HepG2 (cell line): ENCODE results near the gene VPS26A. TPM values are rescaled to one million over a fixed set of nuclear protein-coding genes. Genes with fewer than 3 reads are reported as not detected.

ENCODE experiments used
- ATAC-seq: fragments of 200-7000 bp; cut with Tn5 transposase; 3 replicates; pipeline ENCODE4 v1.9.1; 2020; ENCODE audit warnings: mild to moderate bottlenecking, moderate library complexity
- BruUV-seq: library from RNA; stranded (reverse); fragments of 400-500 nt; replicated peaks from 2 replicates; lab custom pipeline; 2021; lab: Mats Ljungman, UMichigan
- CTCF ChIA-PET: fragments of 300-600 bp; formaldehyde crosslinking; extraction: SDS; loops from one replicate; lab custom pipeline; 2021; ENCODE audit warnings: low total read pairs, inconsistent platforms, low intra/inter-chr PET ratio; lab: Yijun Ruan, JAX
- POLR2A ChIA-PET: fragments of 350-600 bp; sonication (Branson Sonifier 250); formaldehyde crosslinking; loops from one replicate; lab custom pipeline; 2020; ENCODE audit warnings: antibody characterized with exemption, inconsistent platforms; lab: Yijun Ruan, JAX
- DNase-seq: peaks from one replicate; pipeline ENCODE4 v3.0.0-alpha.2; 2015; ENCODE audit warnings: low spot score
- FAIRE-seq: peaks from 3 replicates; lab custom pipeline; 2011; peaks lifted over from hg19 to GRCh38; lab: Jason Lieb, UNC
- H2AFZ ChIP-seq: one replicate; pipeline ENCODE4 v1.6.1; 2011; ENCODE audit warnings: low read length, inconsistent platforms
- H3K27ac ChIP-seq: fragments of 300-600 bp; 3 replicates; pipeline ENCODE4 v1.8.0; 2011; ENCODE audit warnings: mixed run types, mild to moderate bottlenecking, mixed read lengths, low read length, inconsistent platforms; ENCODE audit not compliant: insufficient read depth; ENCODE audit errors: extremely low read length
- H3K27me3 ChIP-seq, 2 experiments: fragments of 200-600 bp in 1 of 2; 2 replicates in 1 of 2; 3 replicates in 1 of 2; pipeline versions ENCODE4 v1.6.0 to v1.8.0; 2011; ENCODE audit warnings: low read length in 2 of 2, mild to moderate bottlenecking in 2 of 2, moderate library complexity in 2 of 2, inconsistent platforms in 1 of 2; ENCODE audit not compliant: insufficient read depth in 2 of 2, control insufficient read depth in 1 of 2
- H3K36me3 ChIP-seq, 2 experiments: fragments of 200-600 bp in 1 of 2; replicated peaks in 1 of 2; 2 replicates in 1 of 2; 3 replicates in 1 of 2; pipeline versions ENCODE4 v1.5.1 to v1.8.0; 2011; ENCODE audit warnings: low read length in 2 of 2, inconsistent platforms in 1 of 2; ENCODE audit not compliant: insufficient read depth in 2 of 2, control insufficient read depth in 1 of 2
- H3K4me1 ChIP-seq: 2 replicates; pipeline ENCODE4 v1.5.1; 2012; ENCODE audit warnings: low read length, inconsistent platforms; ENCODE audit not compliant: insufficient read depth
- H3K4me2 ChIP-seq: 2 replicates; pipeline ENCODE4 v1.6.0; 2011; ENCODE audit warnings: low read depth, low read length, inconsistent platforms
- H3K4me3 ChIP-seq, 3 experiments: fragments of 200-600 bp in 1 of 3; sonication (generic), shearing (Covaris generic) in 1 of 3; replicated peaks in 1 of 3; 2 replicates each; pipeline ENCODE4 v1.5.1; 2011 to 2016; ENCODE audit warnings: low read length in 3 of 3, inconsistent platforms in 2 of 3, low read depth in 2 of 3, mild to moderate bottlenecking in 2 of 3, control low read depth in 1 of 3, mixed read lengths in 1 of 3; ENCODE audit not compliant: insufficient read depth in 1 of 3
- H3K79me2 ChIP-seq: one replicate; pipeline ENCODE4 v1.6.1; 2011; ENCODE audit warnings: low read length, inconsistent platforms; ENCODE audit not compliant: insufficient read depth
- H3K9ac ChIP-seq: 2 replicates; pipeline ENCODE4 v1.6.0; 2011; ENCODE audit warnings: mild to moderate bottlenecking, low read depth, low read length, inconsistent platforms; ENCODE audit not compliant: insufficient read depth
- H3K9me3 ChIP-seq: 2 replicates; pipeline ENCODE4 v1.5.1; 2012; ENCODE audit warnings: mild to moderate bottlenecking, low read length
- H4K20me1 ChIP-seq: 2 replicates; pipeline ENCODE4 v1.6.0; 2011; ENCODE audit warnings: inconsistent platforms, mild to moderate bottlenecking, low read length, moderate library complexity; ENCODE audit not compliant: insufficient read depth
- CEBPG ChIP-seq: IDR thresholded peaks from 2 replicates; pipeline ENCODE4 v1.6.1; 2016
- HOXA3 ChIP-seq: sonication (generic); formaldehyde crosslinking; IDR thresholded peaks from 2 replicates; pipeline ENCODE4 v1.5.0; 2020; ENCODE audit warnings: missing genetic modification reagents
- NFATC3 ChIP-seq: sonication (generic); formaldehyde crosslinking; IDR thresholded peaks from 2 replicates; pipeline ENCODE4 v1.5.1; 2020; ENCODE audit warnings: mild to moderate bottlenecking, missing genetic modification reagents
- NFE2 ChIP-seq: sonication (generic); formaldehyde crosslinking; IDR thresholded peaks from 2 replicates; pipeline ENCODE4 v1.4.0; 2020; ENCODE audit warnings: missing genetic modification reagents
- NR3C1 ChIP-seq: sonication (generic); formaldehyde crosslinking; IDR thresholded peaks from 2 replicates; pipeline ENCODE4 v1.4.0; 2020; ENCODE audit warnings: missing genetic modification reagents
- SMYD3 ChIP-seq: sonication (generic); formaldehyde crosslinking; IDR thresholded peaks from 2 replicates; pipeline ENCODE4 v1.8.1; 2023; ENCODE audit warnings: mild to moderate bottlenecking, missing genetic modification reagents
- TBX3 ChIP-seq: fragments of 450-650 bp; IDR thresholded peaks from 2 replicates; pipeline ENCODE4 v1.6.1; 2017; ENCODE audit warnings: antibody characterized with exemption, mild to moderate bottlenecking, inconsistent platforms, borderline replicate concordance
- ZNF121 ChIP-seq: sonication (generic); formaldehyde crosslinking; IDR thresholded peaks from 2 replicates; pipeline ENCODE4 v1.5.0; 2020; ENCODE audit warnings: mild to moderate bottlenecking, missing genetic modification reagents
- ZNF468 ChIP-seq: sonication (generic); formaldehyde crosslinking; IDR thresholded peaks from 2 replicates; pipeline ENCODE4 v1.8.0; 2022; ENCODE audit warnings: mild to moderate bottlenecking, moderate library complexity, missing genetic modification reagents
- ZNF766 ChIP-seq: sonication (generic); formaldehyde crosslinking; IDR thresholded peaks from 2 replicates; pipeline ENCODE4 v1.5.0; 2020; ENCODE audit warnings: missing genetic modification reagents, borderline replicate concordance
- WGBS: methylation state at CpG from one replicate; pipeline ENCODE4 v1.1.6; 2017; ENCODE audit warnings: low lambda C conversion rate; 5-methylcytosine and 5-hydroxymethylcytosine counted together
- in situ Hi-C: cut with HindIII; loops from 2 replicates; pipeline ENCODE4 v1.10.0; 2017; ENCODE audit warnings: low pct_unique_long_range_greater_than_20kb; ENCODE audit not compliant: extremely low pct_ligation_motif_present
- intact Hi-C: fragments of 100-400 bp; cut with micrococcal nuclease; formaldehyde crosslinking; loops from one replicate; pipeline ENCODE4 v1.10.0; 2022; ENCODE audit not compliant: unreplicated experiment
- polyA plus RNA-seq, 8 experiments: library from polyadenylated mRNA; depleted of rRNA in 3 of 8; stranded (reverse) in 7 of 8; unstranded in 1 of 8; fragments of >200 nt; fragmentation: Illumina TruSeq in 4 of 8; extraction: Trizol in 4 of 8; gene quantifications; 2 replicates each; pipeline versions ENCODE4 v1.2.1 to v1.2.3, GENCODE V29; 2011 to 2016; ENCODE audit warnings: low read depth in 4 of 8, missing spikeins in 1 of 8, mixed read lengths in 1 of 8; ENCODE audit not compliant: insufficient read depth in 1 of 8
- total RNA-seq, 5 experiments: library from RNA; depleted of rRNA; stranded (reverse); fragments of >200 nt; fragmentation: Illumina TruSeq; extraction: Trizol; gene quantifications; 2 replicates each; pipeline ENCODE4 v1.2.3, GENCODE V29; 2016; ENCODE audit warnings: low read depth in 1 of 5

Gene VPS26A
- total and polyA plus RNA-seq, 2 of the 13 experiments (the other 11 are each of a cell fraction or from before 2014, with no cell fraction given), result 12.9 to 32.6 TPM

DNA sequence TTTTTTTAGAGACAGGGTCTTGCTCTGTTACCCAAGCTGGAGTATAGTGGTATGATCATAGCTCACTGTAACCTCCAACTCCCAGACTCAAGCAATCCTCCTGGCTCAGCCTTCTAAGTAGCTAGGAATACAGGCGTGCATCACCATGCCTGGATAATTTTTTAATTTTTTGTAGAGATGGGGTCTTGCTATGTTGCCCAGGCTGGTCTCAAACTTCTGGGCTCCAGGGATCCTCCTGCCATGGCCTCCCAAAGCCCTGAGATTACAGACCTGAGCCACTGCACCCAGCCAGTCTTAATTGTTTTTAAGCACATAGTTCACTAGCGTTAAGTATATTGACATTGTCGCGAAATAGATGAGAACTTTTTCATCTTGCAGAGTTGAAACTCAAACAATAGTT is 58.0 kb downstream of the VPS26A start:
- 94% methylated on average over 4 of the region's 4 CpGs for WGBS
- Histone ChIP-seq H3K9me3 (no peaks in the 10 kb centered on the region), H3K4me2 (peak overlapping the region; percentile 33), H3K79me2 (peaks cover 59% of the 10 kb centered on the region), H2AFZ (no peak overlapping the region), H3K4me1 (peaks cover 35% of the 10 kb centered on the region), H4K20me1 (no peaks in the 10 kb centered on the region), H3K9ac (no peak overlapping the region), H3K27ac (no peak overlapping the region), H3K4me3 (no peak overlapping the region), H3K36me3 (peaks cover 11 to 25% of the 10 kb centered on the region in 2 experiments; a peak in 4 of 5 replicates), H3K27me3 (no peaks in the 10 kb centered on the region; a peak in 1 of 5 replicates)
- POLR2A ChIA-PET, result no interaction called here
- intact Hi-C loops (no loop called here), in situ Hi-C loops (no loop called here)
- DNase-seq, result no peak
- TF ChIP-seq ZNF766 (CRISPR knock-in tag) (no peak), SMYD3 (CRISPR knock-in tag) (no peak), CEBPG (CRISPR knock-in tag) (no peak), ZNF121 (CRISPR knock-in tag) (peak; percentile 59; the same call in 1 of the 2 replicates)
- FAIRE-seq, result no peak
- no TSS peak for BruUV-seq
- ATAC-seq, result no peak
- CTCF ChIA-PET, result no interaction called here

- ATAC-seq (no peak), DNase-seq (no peak), FAIRE-seq (no peak)
- WGBS, result 97% methylated on average over 1 of the region's 1 CpG
- POLR2A ChIA-PET, result no interaction called here
- Histone ChIP-seq H3K4me2 (no peak overlapping the region), H2AFZ (no peak overlapping the region), H3K9ac (no peak overlapping the region), H4K20me1 (no peaks in the 10 kb centered on the region), H3K4me3 (no peak overlapping the region), H3K36me3 (peaks cover 20 to 59% of the 10 kb centered on the region in 2 experiments; a peak in 4 of 5 replicates), H3K27ac (no peak overlapping the region), H3K9me3 (no peaks in the 10 kb centered on the region), H3K4me1 (peaks cover 16% of the 10 kb centered on the region), H3K79me2 (peaks cover 37% of the 10 kb centered on the region), H3K27me3 (no peaks in the 10 kb centered on the region)
- BruUV-seq, result no TSS peak
- TF ChIP-seq NFE2 (CRISPR knock-in tag), result no peak
- no peak for TF ChIP-seq NFATC3 (CRISPR knock-in tag)
- no peak for TF ChIP-seq HOXA3 (CRISPR knock-in tag)
- TF ChIP-seq ZNF468 (CRISPR knock-in tag), result no peak
- no peak for TF ChIP-seq NR3C1
- no peak for TF ChIP-seq TBX3
- intact Hi-C loops, result no loop called here
- CTCF ChIA-PET, result no interaction called here
- in situ Hi-C loops, result no loop called here
These were observed 62.5 kb downstream of the VPS26A start for GRCh38 chr10:69186524-69186923.
